Measurements from ENCODE around the gene SCRN1.

- TF ChIP-seq JUNB (IDR thresholded peaks at IDR 0.05; ENCODE audit: unreplicated experiment) (no peak), EZH2 (IDR thresholded peaks at IDR 0.05; ENCODE audit: low read depth, unreplicated experiment) (no peak), CTCF (conservative IDR thresholded peaks at IDR 0.05; ENCODE audit: low read depth in 2 of 2) (no peak), STAT1 (IDR thresholded peaks at IDR 0.05; ENCODE audit: unreplicated experiment) (no peak), EZH2phosphoT487 (IDR thresholded peaks at IDR 0.05; ENCODE audit: unreplicated experiment) (no peak), POLR2AphosphoS5 (IDR thresholded peaks at IDR 0.05; ENCODE audit: low read depth) (no peak), CREB1 (CRISPR knock-in tag; IDR thresholded peaks at IDR 0.05; ENCODE audit: low read depth) (no peak), REST (IDR thresholded peaks at IDR 0.05; ENCODE audit: unreplicated experiment) (no peak), ZNF331 (CRISPR knock-in tag; IDR thresholded peaks at IDR 0.05; ENCODE audit: low read depth) (no peak), ETS1 (IDR thresholded peaks at IDR 0.05) (no peak), NANOG (IDR thresholded peaks at IDR 0.05; ENCODE audit: borderline replicate concordance) (no peak), ZNF114 (CRISPR knock-in tag; IDR thresholded peaks at IDR 0.05) (no peak)
Observed at GRCh38 chr7:29991937-29992336, 2.3 kb upstream of the SCRN1 start.

Measured in GM23338 (cell line).